Right cardiac atrium (tissue), 5 donors: ENCODE data around the gene TMEM215. TPM values are rescaled to one million over a fixed set of nuclear protein-coding genes. Genes with fewer than 3 reads are reported as not detected.
A peak's percentile ranks its signal among the peaks of the same experiment; 100 is the strongest.

ENCODE experiments used
- ATAC-seq, 2 donors: fragments of 200-7000 bp; cut with Tn5 transposase; one replicate each; pipeline versions ENCODE4 v1.8.0 to v1.9.1; 2020; ENCODE audit warnings: moderate library complexity in 2 of 2, mild to moderate bottlenecking in 1 of 2
- DNase-seq, 3 donors: peaks; one replicate each; pipeline ENCODE4 v3.0.0-alpha.2; 2020
- H3K27ac ChIP-seq: one replicate; pipeline ENCODE4 v1.5.1; 2013; ENCODE audit warnings: mild to moderate bottlenecking, low read length, control low read depth, moderate library complexity
- H3K27me3 ChIP-seq: one replicate; pipeline ENCODE4 v1.6.1; 2013; ENCODE audit not compliant: control insufficient read depth, insufficient read depth
- H3K4me1 ChIP-seq: one replicate; pipeline ENCODE4 v1.6.1; 2013; ENCODE audit warnings: low read length; ENCODE audit not compliant: control insufficient read depth, insufficient read depth
- H3K4me3 ChIP-seq: one replicate; pipeline ENCODE4 v1.5.1; 2013; ENCODE audit warnings: low read length, control low read depth
- H3K9me3 ChIP-seq: one replicate; pipeline ENCODE4 v1.6.1; 2013; ENCODE audit warnings: low read length; ENCODE audit not compliant: control insufficient read depth
- WGBS: extraction: QIAGEN DNeasy Blood & Tissue Kit; methylation state at CpG from one replicate; pipeline ENCODE4 v1.1.7; 2013; 5-methylcytosine and 5-hydroxymethylcytosine counted together
- intact Hi-C, 4 donors: fragments of 100-400 bp; cut with DNase I; formaldehyde crosslinking; loops; one replicate each; pipeline versions ENCODE4 v1.11.0 to v1.14.0; 2022 to 2023
- long read RNA-seq, 4 donors: library from polyadenylated mRNA; unstranded; transcript quantifications; one replicate each; pipeline ENCODE4 v2.0.0, GENCODE V29; 2020 to 2021
- polyA plus RNA-seq: library from polyadenylated mRNA; stranded (reverse); fragments of 200-250 nt; gene quantifications from one replicate; pipeline ENCODE4 v1.2.3, GENCODE V29; 2013
- total RNA-seq, 4 donors: library from RNA; stranded (reverse); fragmentation: NEBNext Ultra II Directional; extraction: Animal tissue kit (Norgen Biotek cat#: 25700); gene quantifications; one replicate each; pipeline ENCODE4 v1.2.1, GENCODE V29; 2021
- donor health status: healthy with polysubstance abuse.
- donor health status: DM: no; HTN: yes; CAD: no.
- donor health status: DM: no; HTN: no; CAD: no.
- donor health status: DM: no; HTN: yes; CAD: no; lungs with severe emphysema.
- donor health status: DM: yes; HTN: yes; CAD: no.

Gene TMEM215
- total RNA-seq: under 1 TPM in 2 of 4 donors, not detected in 2; 0.11 to 0.29 TPM
- polyA plus RNA-seq: 0.07 TPM
- long read RNA-seq, donor 1: 0 reads
- long read RNA-seq, donor 2: 0 reads
- long read RNA-seq, donor 3: 0 reads
- long read RNA-seq, donor 4: 0 reads

DNA sequence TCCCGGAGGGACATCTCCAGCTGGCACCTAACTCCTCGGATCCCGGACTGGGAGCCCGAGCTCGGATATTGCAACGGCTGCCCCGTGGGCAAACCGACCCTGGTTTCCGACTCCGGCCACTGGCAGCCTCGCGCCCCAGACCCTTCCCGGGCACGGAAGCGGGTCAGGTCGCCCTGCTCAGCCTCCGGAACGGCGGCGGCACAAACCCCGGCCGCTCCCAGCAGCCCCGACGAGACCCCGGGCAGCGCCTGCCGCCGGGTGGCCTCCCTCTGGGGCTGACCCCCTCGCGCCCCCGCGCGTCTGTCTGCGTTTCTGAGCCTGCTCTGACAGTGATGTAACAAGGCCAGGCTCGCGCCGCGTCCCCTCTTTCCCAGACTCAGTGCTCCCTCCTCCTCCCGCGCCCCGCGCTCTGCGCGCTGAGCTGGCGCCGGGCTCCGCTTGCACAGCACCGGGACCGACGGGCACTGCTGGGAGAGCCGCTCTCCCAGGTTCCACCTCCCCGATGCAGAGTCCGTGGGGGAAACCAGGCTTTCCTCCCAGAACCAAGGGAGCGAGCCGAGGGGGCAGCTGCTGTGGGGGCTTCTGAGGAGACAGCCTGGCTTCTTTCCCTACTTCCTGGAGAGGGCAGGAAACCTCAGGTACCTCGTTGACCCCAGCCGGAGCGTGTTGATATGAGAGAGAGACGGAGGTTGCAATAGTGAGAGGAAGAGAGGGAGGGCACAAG is at the start of gene TMEM215:
TSS of gene TMEM215 (plus strand) at position 373 of the 724 bp plus-strand sequence. CDS start 644 bp downstream, outside the sequence.
- no peaks in the 10 kb centered on the region for H3K9me3 ChIP-seq
- intact Hi-C loops: loop anchor here in 1 of 4 donors (10.0 kb wide), 1 partner anchor 91 kb away; no protein-coding TSS in a partner anchor
- peak within 1 kb of the TSS; percentile 9 for H3K4me3 ChIP-seq
- ATAC-seq: peak in 1 of 2 donors; percentile 14
- H3K27ac ChIP-seq: no peak within 1 kb of the TSS
- H3K27me3 ChIP-seq: no peaks in the 10 kb centered on the region
- DNase-seq: peak in 2 of 3 donors; percentile 46 to 54
- WGBS: under 1% methylated on average over 59 of the region's 59 CpGs
- H3K4me1 ChIP-seq: no peaks in the 10 kb centered on the region

GRCh38 chr9:32735476-32735875 is 47.9 kb upstream of the TMEM215 start:
- 81% methylated on average over 3 of the region's 3 CpGs for WGBS
- no peak overlapping the region for H3K4me3 ChIP-seq

DNA sequence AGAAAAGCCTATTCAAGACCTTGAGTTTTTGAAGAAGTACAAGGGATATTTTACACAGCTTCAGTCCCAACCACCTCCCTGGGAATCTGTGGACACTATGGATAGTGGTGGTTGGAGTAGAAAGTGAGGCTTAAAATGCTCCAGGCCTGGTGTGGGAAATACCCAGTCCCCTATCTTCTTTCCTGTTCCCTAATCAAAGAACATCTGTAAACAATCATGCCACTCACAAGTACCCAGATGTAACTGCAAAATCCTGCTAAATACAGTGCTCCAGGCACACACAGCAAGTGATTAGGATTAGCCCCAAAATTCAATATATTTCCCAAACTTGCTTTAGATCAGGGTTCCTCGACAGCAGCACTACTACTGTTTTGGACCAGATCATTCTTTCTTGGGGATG is 46.0 kb upstream of the TMEM215 start:
- Histone ChIP-seq H3K4me1 (no peaks in the 10 kb centered on the region), H3K27me3 (no peaks in the 10 kb centered on the region), H3K4me3 (no peak overlapping the region), H3K9me3 (no peaks in the 10 kb centered on the region), H3K27ac (no peak overlapping the region)
- no peak for DNase-seq
- WGBS: 67% methylated on average over 1 of the region's 1 CpG
- ATAC-seq: no peak
- intact Hi-C loops: no loop called here

More at GRCh38 chr9:32735476-32735875, 47.9 kb upstream of the TMEM215 start:
- Histone ChIP-seq H3K27ac (no peak overlapping the region), H3K9me3 (no peaks in the 10 kb centered on the region), H3K27me3 (no peaks in the 10 kb centered on the region), H3K4me1 (no peaks in the 10 kb centered on the region)
- intact Hi-C loops: no loop called here
- ATAC-seq (no peak), DNase-seq (no peak)

- H3K4me3 ChIP-seq: no peak overlapping the region
- H3K27ac ChIP-seq: no peak overlapping the region
- ATAC-seq (no peak), DNase-seq (no peak)
- 84% methylated on average over 4 of the region's 4 CpGs for WGBS
- H3K9me3 ChIP-seq: no peaks in the 10 kb centered on the region
- H3K27me3 ChIP-seq: no peaks in the 10 kb centered on the region
- intact Hi-C loops: no loop called here
- H3K4me1 ChIP-seq: no peaks in the 10 kb centered on the region
These were observed 44.7 kb upstream of the TMEM215 start for GRCh38 chr9:32738501-32739172.

- intact Hi-C loops: no loop called here
- WGBS: 47% methylated on average over 4 of the region's 4 CpGs
- ATAC-seq: no peak
- H3K27ac ChIP-seq: no peak overlapping the region
- no peaks in the 10 kb centered on the region for H3K27me3 ChIP-seq
- H3K9me3 ChIP-seq: no peaks in the 10 kb centered on the region
- H3K4me1 ChIP-seq: no peaks in the 10 kb centered on the region
- no peak for DNase-seq
- no peak overlapping the region for H3K4me3 ChIP-seq
These were observed 41.6 kb upstream of the TMEM215 start for GRCh38 chr9:32741706-32742105.

- H3K4me1 ChIP-seq: no peaks in the 10 kb centered on the region
- no peaks in the 10 kb centered on the region for H3K27me3 ChIP-seq
- no peak overlapping the region for H3K27ac ChIP-seq
- WGBS: 55% methylated on average over 2 of the region's 2 CpGs
- H3K9me3 ChIP-seq: no peaks in the 10 kb centered on the region
- no peak for DNase-seq
- no peak overlapping the region for H3K4me3 ChIP-seq
- intact Hi-C loops: no loop called here
- no peak for ATAC-seq
These were observed 41.0 kb upstream of the TMEM215 start for GRCh38 chr9:32742296-32742695.

DNA sequence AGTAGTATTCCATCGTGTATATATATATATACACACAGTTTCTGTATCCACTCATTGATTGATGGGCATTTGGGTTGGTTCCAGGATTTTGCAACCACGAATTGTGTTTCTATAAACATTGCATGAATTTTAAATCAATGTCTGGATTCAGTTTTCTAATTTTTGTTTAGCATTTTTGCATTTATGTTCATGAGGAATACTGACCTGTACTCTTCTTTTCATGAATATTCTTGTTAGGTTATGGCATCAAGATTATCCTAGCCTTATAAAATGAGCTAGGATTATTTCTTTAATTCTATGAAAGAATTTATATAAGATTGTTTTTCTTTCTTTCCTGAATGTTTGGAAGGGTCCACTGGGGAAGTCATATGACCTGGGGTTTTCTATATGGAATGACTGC is 35.3 kb upstream of the TMEM215 start:
- H3K9me3 ChIP-seq: no peaks in the 10 kb centered on the region
- no peak for DNase-seq
- no peak overlapping the region for H3K27ac ChIP-seq
- 81% methylated on average over 2 of the region's 2 CpGs for WGBS
- no peaks in the 10 kb centered on the region for H3K27me3 ChIP-seq
- intact Hi-C loops: no loop called here
- no peak overlapping the region for H3K4me3 ChIP-seq
- H3K4me1 ChIP-seq: peaks cover under 1% of the 10 kb centered on the region
- ATAC-seq: no peak

- Histone ChIP-seq H3K27me3 (no peaks in the 10 kb centered on the region), H3K9me3 (no peaks in the 10 kb centered on the region), H3K4me3 (no peak overlapping the region), H3K4me1 (peaks cover 3% of the 10 kb centered on the region), H3K27ac (no peak overlapping the region)
- ATAC-seq (no peak), DNase-seq (no peak)
- WGBS: 88% methylated on average over 22 of the region's 22 CpGs
- intact Hi-C loops: no loop called here
These were observed 27.6 kb upstream of the TMEM215 start for GRCh38 chr9:32755730-32756129.

- 92% methylated on average over 5 of the region's 5 CpGs for WGBS
- DNase-seq: no peak
- intact Hi-C loops: no loop called here
- Histone ChIP-seq H3K4me1 (no peaks in the 10 kb centered on the region), H3K4me3 (no peak overlapping the region), H3K27ac (no peak overlapping the region), H3K27me3 (no peaks in the 10 kb centered on the region), H3K9me3 (no peaks in the 10 kb centered on the region)
- no peak for ATAC-seq
These were observed 19.2 kb upstream of the TMEM215 start for GRCh38 chr9:32764139-32764538.

DNA sequence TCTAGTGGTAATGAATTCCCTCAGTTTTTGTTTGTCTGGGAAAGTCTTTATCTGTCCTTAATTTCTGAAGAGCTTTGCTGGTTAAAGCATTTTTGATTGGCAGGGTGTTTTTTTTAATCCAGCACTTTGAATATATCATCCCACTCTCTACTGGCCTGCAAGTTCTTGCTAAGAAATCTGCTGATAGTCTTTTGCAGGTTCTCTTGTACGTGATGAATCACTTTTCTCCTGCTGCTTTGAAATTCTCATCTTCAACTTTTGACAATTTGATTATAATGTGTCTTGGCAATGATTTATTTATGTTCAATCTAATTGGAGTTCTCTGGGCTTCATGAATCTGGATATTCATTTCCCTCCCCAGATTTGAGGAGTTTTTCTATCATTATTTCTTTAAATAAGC is 8.1 kb upstream of the TMEM215 start:
- DNase-seq (no peak), ATAC-seq (no peak)
- intact Hi-C loops: no loop called here
- Histone ChIP-seq H3K4me1 (no peaks in the 10 kb centered on the region), H3K27me3 (no peaks in the 10 kb centered on the region), H3K4me3 (no peak overlapping the region), H3K9me3 (no peaks in the 10 kb centered on the region), H3K27ac (no peak overlapping the region)
- WGBS: 40% methylated on average over 1 of the region's 1 CpG

DNA sequence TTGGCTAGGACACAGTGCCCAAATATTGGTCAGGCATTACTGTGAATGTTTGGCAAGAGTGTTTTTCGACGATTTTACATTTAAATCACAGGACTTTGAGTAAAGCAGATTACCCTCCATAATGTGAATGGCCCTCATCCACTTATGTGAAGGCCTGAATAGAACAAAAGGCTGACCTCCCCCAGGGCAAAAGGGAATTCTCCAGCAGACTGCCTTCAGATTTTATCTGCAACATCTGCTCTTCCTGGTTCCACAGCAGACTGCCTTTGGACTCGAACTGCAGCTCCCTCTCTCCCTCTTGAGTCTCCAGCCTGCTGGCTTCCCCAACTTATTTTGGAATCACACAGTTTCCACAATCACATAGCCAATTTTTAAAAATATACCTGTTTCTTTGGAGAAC is 7.1 kb upstream of the TMEM215 start:
- 70% methylated on average over 3 of the region's 3 CpGs for WGBS
- Histone ChIP-seq H3K4me1 (no peaks in the 10 kb centered on the region), H3K9me3 (no peaks in the 10 kb centered on the region), H3K27me3 (no peaks in the 10 kb centered on the region), H3K4me3 (no peak overlapping the region), H3K27ac (no peak overlapping the region)
- intact Hi-C loops: no loop called here
- DNase-seq (no peak), ATAC-seq (no peak)
